Measurements from ENCODE around the gene NFATC2. TPM values are rescaled to one million over a fixed set of nuclear protein-coding genes. Genes with fewer than 3 reads are reported as not detected.
A peak's percentile ranks its signal among the peaks of the same experiment; 100 is the strongest.

NFATC2 gene
- total and polyA plus RNA-seq, 2 of the 8 experiments (the other 6 are each of a cell fraction or from before 2014, with no cell fraction given) = 0.27 to 0.91 TPM

GRCh38 chr20:51492167-51493092 lies 50.1 kb downstream of the NFATC2 start:
- ChIA-PET POLR2A (ENCODE audit: partially characterized antibody) (no interaction called here), CTCF (ENCODE audit: partially characterized antibody) (interaction anchor here (0.6 to 1.1 kb wide), 3 partner anchors 42 to 449 kb away, joined by 3 read pairs; no protein-coding TSS in a partner anchor)
- Histone ChIP-seq H3K9ac (replicated peaks in 1 of 4; ENCODE audit: extremely low read depth in 1 of 4, low read depth in 3 of 4, low read length in 3 of 4) (no peak overlapping the region; a peak in 1 of 7 replicates), H3K23me2 (ENCODE audit: low read depth, low read length) (no peaks in the 10 kb centered on the region), H4K20me1 (replicated peaks in 1 of 2; ENCODE audit: control insufficient read depth in 1 of 2, insufficient read depth in 2 of 2, low read length in 2 of 2) (no peaks in the 10 kb centered on the region), H2AFZ (ENCODE audit: low read length) (no peak overlapping the region), H3K27me3 (replicated peaks in 1 of 4; ENCODE audit: control insufficient read depth in 3 of 4, extremely low read depth in 1 of 4, insufficient read depth in 3 of 4, low read length in 3 of 4) (no peaks in the 10 kb centered on the region), H2BK120ac (replicated peaks; ENCODE audit: low read depth, low read length) (no peak overlapping the region), H3K14ac (ENCODE audit: insufficient read length) (no peak overlapping the region), H2BK20ac (ENCODE audit: low read length) (no peak overlapping the region), H2AK5ac (ENCODE audit: low read depth, low read length) (no peak overlapping the region), H3K4me2 (ENCODE audit: insufficient read depth in 1 of 2, low read depth in 2 of 2, low read length in 2 of 2) (no peak overlapping the region), H4K91ac (replicated peaks; ENCODE audit: insufficient read length, low read length) (no peak overlapping the region), H3K4me1 (replicated peaks in 1 of 4; ENCODE audit: control insufficient read depth in 3 of 4, insufficient read depth in 4 of 4, low read length in 3 of 4) (peaks cover 0 to 6% (median 0%) of the 10 kb centered on the region in 4 experiments; a peak in 3 of 7 replicates), H3K79me1 (ENCODE audit: low read depth, low read length) (no peaks in the 10 kb centered on the region), H3K18ac (ENCODE audit: extremely low read depth, low read length) (no peak overlapping the region), H3K23ac (ENCODE audit: insufficient read length) (no peak overlapping the region), H3K36me3 (ENCODE audit: control insufficient read depth in 2 of 4, insufficient read depth in 4 of 4, low read length in 3 of 4) (no peaks in the 10 kb centered on the region), H3K27ac (ENCODE audit: low read depth, low read length) (no peak overlapping the region), H2BK12ac (ENCODE audit: low read depth, low read length) (no peak overlapping the region), H3K79me2 (ENCODE audit: control insufficient read depth in 1 of 2, insufficient read depth in 2 of 2, low read length in 2 of 2) (no peaks in the 10 kb centered on the region), H2BK5ac (ENCODE audit: low read depth, low read length) (peak overlapping the region; percentile 35; the same call in 1 of the 2 replicates), H4K5ac (ENCODE audit: insufficient read length, low read depth, low read length) (no peak overlapping the region), H4K8ac (ENCODE audit: extremely low read depth, insufficient read depth, low read length) (0 out of 2 replicates have a peak overlapping the region, but pooled peaks have one; percentile 1), H3K4me3 (ENCODE audit: extremely low read depth in 1 of 4, insufficient read depth in 2 of 4, low read depth in 3 of 4, low read length in 4 of 4) (no peak overlapping the region), H3K9me3 (ENCODE audit: insufficient read depth in 2 of 2, low read depth in 1 of 2, low read length in 1 of 2) (no peaks in the 10 kb centered on the region), H3K4ac (replicated peaks; ENCODE audit: insufficient read length, low read depth, low read length) (no peak overlapping the region), H3K56ac (replicated peaks; ENCODE audit: insufficient read length, low read depth, low read length) (no peak overlapping the region), H2BK15ac (ENCODE audit: low read length) (no peak overlapping the region)
- FAIRE-seq = no peak
- no peak for DNase-seq (ENCODE audit: low read depth in 1 of 2, low spot score in 2 of 2)
- 87% methylated on average over 47 of the region's 47 CpGs; no CpG with 5 or more reads in 1 of the 2 experiments for WGBS, 2 experiments (ENCODE audit: extremely low coverage in 1 of 2, insufficient coverage in 1 of 2, insufficient read length in 1 of 2, insufficient replicate concordance in 2 of 2, low coverage in 1 of 2, low lambda C conversion rate in 2 of 2, missing lambda C conversion rate in 1 of 2)
- TF ChIP-seq EZH2 (IDR thresholded peaks at IDR 0.05; ENCODE audit: low read depth, low read length, severe bottlenecking) (no peak), KDM5A (IDR thresholded peaks at IDR 0.05; ENCODE audit: low read length) (no peak), CTBP2 (IDR thresholded peaks at IDR 0.05; ENCODE audit: borderline replicate concordance, insufficient read depth, insufficient read length, low read length) (no peak), JUND (IDR thresholded peaks at IDR 0.05; ENCODE audit: low read length) (no peak), SP1 (IDR thresholded peaks at IDR 0.05; ENCODE audit: low read depth, low read length) (no peak), RBBP5 (IDR thresholded peaks at IDR 0.05; ENCODE audit: borderline replicate concordance, low read depth, low read length) (no peak), BACH1 (IDR thresholded peaks at IDR 0.05; ENCODE audit: low read length) (no peak), NRF1 (IDR thresholded peaks at IDR 0.05; ENCODE audit: low read depth, low read length) (no peak), CBX5 (IDR thresholded peaks at IDR 0.05; ENCODE audit: low read depth, low read length) (no peak), BRCA1 (IDR thresholded peaks at IDR 0.05; ENCODE audit: low read depth, low read length) (no peak), POU5F1 (IDR thresholded peaks at IDR 0.05; ENCODE audit: low read depth, low read length) (no peak), KDM1A (IDR thresholded peaks at IDR 0.05; ENCODE audit: borderline replicate concordance, low read length) (no peak)
